NK-92 (cell line): Measurements from ENCODE around the gene WDR27.
"Not testable (repeated sequence)": the region's sequence is repeated elsewhere in the genome, so short reads cannot be mapped to it uniquely, and the experiment has no call there.

Experiments used
- DNase-seq: peaks from one replicate; lab custom pipeline; 2025; ENCODE audit not compliant: unreplicated experiment; lab: John Stamatoyannopoulos, UW

WDR27 gene

DNA sequence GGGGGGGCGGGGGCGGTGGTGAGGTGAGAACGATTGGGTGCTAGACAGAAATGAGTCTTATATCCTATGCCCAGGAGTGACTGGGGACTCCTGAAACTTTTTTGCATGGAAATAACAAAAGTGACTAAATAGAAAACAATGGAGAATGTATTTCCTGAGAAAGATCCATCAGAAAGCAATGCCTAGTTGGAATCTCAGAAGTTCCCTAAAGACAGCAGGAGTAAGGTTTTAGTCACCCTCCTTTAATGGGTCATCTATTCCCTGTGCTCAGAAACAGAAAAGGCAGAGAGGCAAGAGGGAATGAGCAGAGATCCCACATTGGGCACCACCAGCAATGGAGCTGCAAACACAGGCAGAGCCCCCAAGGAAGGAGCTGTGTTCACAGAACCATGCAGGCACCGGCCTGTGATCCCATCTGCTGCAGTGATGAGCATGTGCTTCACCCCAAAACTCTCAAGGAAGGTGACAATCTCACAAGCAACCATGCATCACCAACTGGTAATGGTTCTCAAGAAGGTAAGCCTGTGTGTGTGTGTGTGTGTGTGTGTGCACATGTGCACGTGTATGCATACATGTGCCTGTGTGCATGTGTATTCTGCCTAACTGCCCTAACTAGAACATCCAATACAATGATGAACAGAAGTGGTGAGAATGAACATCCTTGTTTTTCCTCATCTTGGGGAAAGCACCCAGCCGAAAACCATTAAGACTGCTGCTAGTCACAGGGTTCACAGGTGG, 168.4 kb downstream of the WDR27 start:
- DNase-seq: no peak

DNA sequence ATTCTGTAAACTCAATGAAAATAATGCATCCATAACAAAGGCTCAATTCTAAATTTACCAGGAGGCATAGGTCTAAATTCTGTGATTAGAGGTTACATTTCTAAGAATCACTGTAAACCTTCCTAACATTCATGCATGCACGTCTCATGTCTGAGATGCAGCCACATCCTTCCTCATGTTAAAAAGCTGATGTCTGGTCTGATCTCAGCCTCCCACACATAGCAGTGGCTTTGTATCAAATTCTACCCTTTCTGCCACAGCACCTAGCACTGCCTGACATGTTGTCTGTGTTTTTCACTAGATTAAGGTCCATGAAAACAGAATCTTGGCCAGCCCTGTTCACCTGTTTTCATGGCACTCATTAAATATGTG, 171.1 kb downstream of the WDR27 start:
- no peak for DNase-seq

DNA sequence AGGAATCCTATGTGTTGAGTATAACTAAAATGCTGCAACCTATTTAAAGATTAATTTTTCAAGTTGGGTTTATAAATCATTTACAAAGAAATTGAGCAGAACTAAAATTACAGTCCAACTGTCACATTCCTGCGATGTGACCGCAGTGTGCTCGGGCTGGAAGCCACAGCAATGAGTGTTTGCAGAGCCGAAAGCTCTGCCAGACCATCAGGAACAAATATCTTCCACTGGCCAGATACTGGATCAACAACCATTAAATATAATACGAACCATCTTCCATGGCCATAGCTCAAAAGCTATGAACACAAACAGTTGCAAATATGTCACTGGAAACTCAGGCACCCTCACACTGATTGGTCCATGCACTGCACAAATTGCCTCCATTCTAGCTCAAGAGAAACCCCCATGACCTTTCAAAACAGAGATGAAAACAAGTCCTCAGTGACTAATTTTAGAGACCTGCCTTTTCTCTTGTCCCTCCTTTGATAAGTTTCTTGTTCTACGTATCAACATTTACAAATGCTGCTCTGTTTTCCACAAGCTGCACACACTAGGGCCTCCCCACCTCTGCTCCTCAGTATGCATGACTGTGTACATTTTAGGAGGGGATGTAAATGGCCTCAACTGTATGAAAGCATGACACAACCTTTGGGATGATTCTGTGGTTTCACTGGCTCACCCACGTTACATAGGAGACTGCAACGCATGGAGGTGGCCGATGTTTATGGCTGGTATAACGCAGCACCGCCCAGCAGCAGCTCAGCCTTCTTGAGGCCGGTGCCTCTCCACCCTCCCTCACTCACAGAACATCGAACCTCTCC, 171.7 kb downstream of the WDR27 start:
- no peak for DNase-seq

DNA sequence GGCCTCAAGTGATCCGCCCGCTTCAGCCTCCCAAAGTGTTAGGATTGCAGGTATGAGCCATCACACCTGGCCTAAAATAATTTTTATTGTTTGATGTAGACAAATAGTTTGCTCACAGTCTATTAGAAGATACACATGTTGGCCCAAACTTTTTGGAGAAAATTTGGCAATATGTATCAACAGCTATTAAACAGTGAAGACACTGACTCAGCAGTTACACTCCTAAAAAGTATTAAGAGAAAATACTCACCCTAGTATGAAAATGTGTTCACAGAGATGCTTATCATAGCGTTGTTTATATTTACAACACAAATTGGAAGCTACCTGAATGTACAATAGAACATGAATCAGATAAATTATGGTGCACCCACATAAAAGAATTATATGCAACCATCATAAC, 173.1 kb downstream of the WDR27 start:
- no peak for DNase-seq

DNA sequence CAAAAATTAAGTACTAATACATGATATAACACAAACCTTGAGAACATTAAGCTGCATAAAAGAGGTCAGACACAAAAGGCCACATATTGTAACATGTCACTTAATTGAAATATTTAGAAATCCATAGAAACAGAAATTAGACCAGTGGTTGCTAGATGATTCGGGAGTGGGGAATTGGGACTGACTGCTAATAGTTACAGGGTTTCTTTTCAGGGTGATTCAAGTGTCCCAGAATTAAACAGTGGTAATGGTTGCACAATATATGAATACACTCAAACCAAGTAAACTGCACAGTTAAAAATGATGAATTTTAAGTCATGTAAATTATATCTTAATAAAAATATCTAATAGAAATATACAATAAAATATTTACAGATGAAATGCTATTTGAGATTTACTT, 174.5 kb downstream of the WDR27 start:
- no peak for DNase-seq

DNA sequence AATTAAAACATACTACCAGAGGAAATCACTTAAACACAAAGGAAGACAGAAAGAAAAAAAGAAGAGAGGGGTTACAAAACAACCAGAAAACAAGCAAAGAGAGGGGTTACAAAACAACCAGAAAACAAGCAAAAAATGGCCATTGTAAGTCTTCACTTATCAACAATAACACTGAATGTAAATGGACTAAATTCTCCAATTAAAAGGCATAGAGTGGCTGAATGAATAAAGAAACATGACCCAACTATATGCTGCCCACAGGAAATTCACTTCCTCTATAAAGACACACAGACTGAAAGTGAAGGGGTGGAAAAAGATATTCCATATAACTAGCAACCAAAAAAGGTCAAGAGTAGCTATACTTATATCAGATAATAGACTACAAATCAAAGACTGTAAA, 180.0 kb downstream of the WDR27 start:
- DNase-seq: no peak

DNA sequence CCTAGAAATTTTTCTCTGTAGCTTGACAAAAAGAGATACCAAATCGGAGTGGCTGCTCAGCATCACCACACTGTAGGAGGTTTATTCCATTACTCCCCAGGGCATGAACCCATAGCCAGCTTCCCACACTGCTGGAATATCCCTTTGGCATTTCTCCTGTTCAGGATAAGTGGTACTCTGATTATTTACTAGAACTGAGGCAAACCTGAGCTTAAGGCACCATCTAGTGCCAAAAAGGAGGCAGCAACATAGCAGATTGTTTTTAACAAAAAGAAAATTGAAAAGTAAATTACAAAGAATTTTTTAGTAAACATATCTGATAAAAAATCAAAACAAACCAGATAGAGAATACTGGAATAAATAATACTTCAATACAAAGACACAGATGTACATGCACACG, 181.7 kb downstream of the WDR27 start:
- no peak for DNase-seq

DNA sequence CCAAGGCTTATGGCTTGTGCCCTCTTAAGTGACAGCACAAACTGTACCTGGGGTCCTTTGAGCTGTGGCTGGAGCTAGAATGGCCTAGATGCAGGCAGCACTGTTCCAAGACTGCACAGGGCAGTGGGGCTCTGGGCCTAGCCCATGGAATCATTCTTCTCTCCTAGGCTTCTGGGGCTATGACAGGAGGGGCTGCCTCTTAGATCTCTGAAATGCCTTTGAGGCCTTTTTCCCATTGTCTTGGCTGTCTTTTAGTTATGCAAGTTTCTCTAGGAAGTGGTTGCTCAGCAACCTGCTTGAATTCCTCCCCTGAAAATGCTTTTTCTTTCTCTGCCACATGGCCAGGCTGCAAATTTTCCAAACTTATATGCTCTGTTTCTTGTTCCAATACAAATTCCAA, 183.4 kb downstream of the WDR27 start:
- no peak for DNase-seq

DNA sequence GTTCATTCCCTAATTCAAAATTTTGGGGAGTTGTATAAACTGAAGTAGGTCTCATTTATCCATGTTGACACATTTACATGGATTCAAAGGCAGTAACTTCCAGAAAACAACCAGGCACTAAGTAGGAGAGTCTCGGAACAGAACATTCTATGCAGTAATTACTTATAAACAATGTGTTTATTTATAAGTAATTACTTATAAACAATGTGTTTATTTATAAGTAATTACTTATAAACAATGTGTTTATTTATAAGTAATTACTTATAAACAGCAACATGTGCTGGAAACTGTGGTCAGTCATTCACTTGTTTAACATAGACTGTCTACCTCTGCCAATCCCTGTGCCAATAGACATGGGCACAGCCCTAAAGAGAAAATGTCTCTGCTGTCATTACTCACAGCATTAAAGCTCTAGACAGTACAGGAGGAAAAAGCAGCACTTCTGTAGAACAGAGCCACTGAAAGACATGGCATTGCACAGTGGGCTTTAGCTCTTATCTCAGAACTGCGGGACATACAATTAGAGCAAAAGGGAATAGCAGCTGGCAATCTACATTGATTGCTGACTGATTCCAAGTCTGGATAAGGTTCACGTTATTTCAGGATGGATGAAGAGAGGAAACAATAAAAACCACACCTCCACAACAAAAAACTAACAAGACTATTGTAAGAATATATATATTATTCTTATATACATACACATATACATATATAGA, 188.2 kb downstream of the WDR27 start:
- no peak for DNase-seq

DNA sequence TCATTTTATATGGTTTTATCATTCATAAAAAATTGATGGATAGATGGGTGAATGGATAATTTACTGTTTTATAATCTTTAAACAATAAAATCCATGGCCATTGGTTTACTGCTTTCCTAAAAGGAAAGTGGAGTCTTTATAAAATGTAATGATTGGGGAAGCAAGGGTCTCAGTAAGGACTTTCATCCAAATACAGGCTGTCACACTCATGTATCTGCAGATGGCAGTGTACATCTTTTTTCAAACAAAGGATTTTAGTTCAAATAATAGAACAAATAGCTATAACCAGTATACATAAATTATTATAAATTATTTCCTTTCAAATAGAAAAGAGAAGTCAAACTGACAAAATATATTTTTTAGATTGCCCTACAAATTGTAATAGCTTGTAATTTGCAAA, 190.0 kb downstream of the WDR27 start:
- not testable (repeated sequence) for DNase-seq

DNA sequence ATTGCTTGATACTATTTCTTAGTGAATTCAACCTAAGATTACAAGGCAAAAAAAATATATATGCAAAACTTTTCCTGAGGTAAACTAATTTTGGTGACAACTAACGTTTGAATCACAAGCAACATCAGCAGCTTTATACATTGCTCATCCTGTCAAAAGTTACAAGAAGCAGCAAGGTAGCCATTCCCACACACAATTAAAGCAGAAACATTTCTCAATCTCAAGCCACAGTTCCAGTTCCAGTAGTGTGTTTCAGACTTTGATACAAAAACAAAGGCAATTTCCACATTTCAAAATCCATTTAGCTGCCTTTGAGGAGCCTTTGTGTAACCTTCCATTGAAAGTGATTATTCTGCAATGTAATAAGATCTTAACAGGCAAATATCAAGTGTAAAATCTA, 191.0 kb downstream of the WDR27 start:
- no peak for DNase-seq

DNA sequence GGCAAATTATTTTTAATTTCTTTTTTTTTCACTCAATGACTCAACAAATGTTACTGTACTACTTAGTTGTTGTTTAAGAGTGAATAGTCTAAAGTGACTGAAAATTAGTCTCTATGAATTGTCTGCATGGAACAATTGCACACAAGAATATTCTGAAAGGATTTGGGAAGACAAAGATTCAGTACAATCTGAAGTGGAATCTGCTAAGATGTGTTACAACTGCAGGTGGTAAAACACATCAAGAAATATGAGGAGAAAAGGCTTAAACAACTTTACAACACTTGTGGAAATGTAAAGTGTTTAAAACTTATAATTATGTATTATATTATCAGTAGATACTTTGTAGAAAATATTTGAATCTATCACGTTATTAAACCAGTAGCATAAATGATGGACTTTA, 193.4 kb downstream of the WDR27 start:
- DNase-seq: no peak

DNA sequence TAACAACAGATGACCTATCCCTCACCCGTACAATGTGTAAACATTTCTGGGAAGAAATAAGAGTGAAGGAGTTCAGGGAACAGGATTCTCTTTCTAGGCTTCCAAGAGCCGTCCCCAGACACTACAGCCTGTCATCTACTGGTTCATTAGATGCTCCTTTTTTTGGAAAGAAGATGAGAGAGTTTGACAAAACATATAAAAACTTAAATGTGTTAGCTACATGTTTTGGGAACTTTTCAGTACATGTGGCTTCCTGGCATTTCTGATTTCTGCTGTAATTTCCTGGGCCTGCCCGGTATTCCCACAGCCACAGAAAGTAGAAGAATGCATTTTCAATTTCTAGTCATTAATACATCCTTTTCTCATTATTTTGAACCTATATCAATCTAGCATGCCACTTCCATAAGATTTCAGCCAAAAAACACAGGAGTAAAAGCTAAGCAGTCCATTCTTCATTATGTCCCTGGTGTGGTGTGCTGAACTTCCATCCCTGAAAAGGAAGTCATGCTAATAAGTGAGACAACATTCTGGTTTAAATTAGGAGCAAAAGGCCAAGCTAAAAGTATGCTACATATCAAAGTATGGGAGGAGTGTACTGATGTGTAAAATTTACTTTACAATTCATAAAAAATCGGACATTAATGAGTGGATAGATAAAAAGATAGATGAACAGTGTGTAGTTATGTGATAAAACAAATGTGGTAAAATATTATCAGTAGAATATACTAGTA, 198.2 kb downstream of the WDR27 start:
- DNase-seq: no peak

DNA sequence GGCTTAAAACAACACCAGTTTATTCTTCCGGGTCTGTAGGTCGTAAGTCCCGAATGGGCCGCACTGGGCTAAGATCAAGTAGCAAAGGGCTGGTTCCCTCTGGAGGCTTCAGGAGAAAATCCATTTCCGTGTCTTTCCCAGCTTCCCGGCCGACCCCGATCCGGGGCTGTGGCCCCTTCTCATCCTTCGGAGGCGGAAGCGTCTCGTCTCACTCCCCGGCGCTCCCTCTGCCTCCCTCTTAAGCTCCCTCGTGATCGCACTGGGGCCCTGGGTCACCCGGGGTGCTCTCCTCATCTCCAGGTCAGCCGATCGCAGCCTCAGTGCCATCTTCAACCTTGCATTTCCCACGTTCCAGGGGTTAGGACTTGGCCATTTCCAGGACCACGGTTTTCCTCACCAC, 199.4 kb downstream of the WDR27 start:
- DNase-seq: no peak

DNA sequence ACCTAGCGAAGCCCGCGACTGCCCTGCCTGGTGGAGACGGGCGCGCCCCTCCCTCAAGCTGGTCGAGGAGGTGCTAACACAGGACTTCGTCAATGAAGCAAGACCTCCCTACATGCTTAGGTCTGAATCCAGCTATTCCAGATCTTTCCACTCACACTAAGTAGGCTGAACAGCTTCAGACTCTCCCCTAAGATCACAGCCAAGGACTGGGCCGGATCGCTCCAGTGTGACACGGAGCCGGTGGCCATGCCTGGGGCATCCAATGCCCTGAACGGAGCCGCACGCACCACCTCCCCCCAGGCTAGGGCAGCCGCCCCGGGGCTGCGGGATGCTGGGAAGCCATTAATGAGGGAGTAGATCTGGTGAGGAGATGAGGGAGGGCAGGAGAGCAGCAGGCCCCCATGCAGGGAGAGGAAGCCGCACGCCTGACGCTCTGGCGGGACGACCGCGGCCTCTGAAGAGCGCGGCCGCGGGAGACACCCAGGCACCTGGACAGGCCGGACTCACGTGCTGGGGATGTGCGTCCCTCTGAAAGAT, 200.0 kb downstream of the WDR27 start:
- DNase-seq: no peak

DNA sequence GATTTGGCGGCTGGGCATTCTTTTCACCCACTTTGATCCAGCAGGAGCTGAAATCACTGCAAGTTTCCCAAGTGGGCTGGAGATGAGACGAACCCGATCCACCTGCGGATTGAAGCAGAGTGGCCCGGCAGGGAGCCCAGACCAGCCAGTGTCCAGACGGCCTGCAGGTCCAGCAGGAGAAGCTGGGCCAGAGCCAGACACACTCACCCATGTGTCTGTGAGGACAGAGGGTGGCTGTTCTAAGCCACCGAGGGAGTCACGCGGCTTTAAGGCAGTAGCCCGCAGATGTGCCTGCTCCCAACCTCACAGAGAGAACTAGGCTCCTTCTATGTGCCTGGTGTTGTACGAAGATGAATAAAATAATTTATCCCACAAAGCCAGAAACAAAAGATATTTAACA, 200.7 kb downstream of the WDR27 start:
- no peak for DNase-seq

DNA sequence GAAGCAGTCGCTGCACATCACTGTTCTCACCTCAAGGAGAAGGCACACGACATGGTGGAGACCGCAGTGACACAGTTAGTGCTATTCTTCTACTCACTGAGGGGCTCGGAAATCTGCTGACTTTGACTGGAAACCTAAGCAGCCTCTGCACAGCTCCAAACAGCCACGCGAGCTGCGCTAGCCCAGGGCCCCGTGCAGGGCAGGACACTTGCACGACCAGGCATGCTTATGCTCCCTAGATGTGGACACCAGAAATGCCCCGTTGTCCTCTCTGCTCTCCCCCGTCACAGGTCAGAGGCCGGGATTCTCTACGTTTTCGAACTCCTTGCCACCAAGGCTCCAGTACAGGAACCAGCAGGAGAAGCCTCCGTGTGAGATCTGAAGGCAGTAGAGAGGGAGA, 201.1 kb downstream of the WDR27 start:
- no peak for DNase-seq

DNA sequence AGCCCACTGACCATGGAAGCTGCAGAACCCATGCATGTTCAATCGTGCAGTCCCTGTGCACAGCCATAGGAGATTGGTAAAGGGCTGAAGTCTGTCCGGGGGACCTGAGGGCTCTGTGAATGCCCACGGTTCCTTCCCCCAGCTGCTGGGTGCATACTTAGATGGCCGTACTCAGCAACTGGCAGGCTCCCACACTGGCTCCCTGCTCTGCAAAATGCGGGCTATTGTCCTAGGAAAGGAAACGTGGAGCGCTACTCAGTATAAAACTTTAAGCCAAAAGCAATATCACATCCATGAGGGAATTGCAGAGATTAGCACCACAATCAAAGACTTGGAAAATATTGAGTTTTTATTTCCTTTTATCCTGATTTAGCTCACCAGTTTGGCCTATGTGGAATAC, 202.0 kb downstream of the WDR27 start:
- DNase-seq: no peak

DNA sequence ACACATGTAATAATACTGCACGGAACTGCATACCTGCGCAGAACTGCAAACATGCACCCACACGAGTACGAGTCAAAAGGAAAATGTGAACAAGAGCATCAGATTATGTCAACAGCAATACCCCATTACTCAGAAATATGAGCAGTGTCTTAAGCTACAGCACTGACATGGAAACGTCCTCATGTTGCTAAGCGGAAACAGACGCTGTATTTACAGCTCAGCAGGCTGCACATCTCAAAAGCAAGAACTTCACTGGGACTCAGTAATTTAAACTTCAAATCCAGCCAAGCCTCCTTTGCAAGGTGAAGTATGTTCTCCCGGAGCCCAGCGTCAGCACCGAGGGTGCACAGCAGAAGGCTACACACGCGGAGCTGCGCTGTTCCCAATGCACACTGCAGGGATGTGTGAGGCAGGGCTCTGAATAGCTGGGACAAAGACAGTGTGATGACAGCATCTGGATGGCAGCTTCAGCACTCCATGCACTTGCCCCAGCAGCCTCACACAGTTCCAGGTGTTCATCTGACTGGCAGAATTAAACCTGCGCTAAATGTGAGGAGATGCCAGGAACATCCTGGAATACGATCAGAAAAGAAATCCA, 202.8 kb downstream of the WDR27 start:
- DNase-seq: no peak

DNA sequence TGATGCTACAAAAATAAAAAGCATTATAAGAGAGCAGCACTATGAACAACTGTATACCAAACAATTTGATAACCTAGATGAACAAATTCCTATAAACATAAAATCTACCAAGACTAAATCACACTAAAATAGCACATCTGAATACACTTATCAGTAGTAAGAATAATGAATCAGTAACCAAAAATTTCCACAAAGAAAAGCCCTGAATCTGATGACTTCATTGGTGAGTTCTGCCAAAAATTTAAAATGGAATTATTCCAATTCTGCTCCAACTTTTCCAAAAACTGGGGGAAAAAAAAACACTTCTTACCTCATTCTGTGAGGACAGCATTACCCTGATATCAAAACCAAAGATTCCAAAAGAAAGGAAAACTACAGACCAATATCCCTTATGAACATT, 206.2 kb downstream of the WDR27 start:
- DNase-seq: no peak

DNA sequence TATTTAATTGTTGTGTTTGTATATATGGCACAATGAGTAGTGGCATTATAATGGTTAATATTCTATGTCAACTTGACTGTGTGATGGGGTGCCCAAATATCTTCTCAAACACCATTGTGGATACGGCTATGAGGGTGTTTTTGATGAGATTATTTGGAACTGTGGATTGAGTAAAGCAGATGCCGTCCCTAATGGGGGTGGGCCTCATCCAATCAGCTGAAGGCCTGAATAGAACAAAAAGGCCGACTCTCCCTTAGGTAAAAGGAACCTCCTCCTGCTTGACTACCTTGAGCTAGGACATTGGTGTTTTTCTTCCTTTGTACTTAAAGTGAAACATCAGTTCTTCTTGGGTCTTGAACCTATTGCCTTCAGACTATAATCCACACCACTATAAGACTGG, 207.8 kb downstream of the WDR27 start:
- DNase-seq: no peak
